Neural cell (in vitro differentiated cells): ENCODE measurements around the gene SLC25A18.

Source experiments
- EP300 ChIP-seq: fragments of 450-650 bp; conservative IDR thresholded peaks from 2 replicates; pipeline ENCODE4 v1.6.1; 2014; ENCODE audit warnings: antibody characterized with exemption, mild to moderate bottlenecking, moderate library complexity; ENCODE audit not compliant: poor library complexity, severe bottlenecking
- EZH2 ChIP-seq: fragments of 200-600, 300-800 bp; shearing (Covaris generic), sonication (generic); IDR thresholded peaks from 2 replicates; pipeline ENCODE4 v1.6.1; 2014; ENCODE audit warnings: antibody characterized with exemption, low read length, borderline replicate concordance, mild to moderate bottlenecking; ENCODE audit not compliant: insufficient read depth, poor library complexity, severe bottlenecking

GRCh38 chr22:17639247-17639741 lies 76.0 kb downstream of the SLC25A18 start:
- no peak for TF ChIP-seq EZH2
- no peak for TF ChIP-seq EP300
